Endothelial cell of umbilical vein (primary cell): ENCODE measurements around the gene RDH13. TPM values are rescaled to one million over a fixed set of nuclear protein-coding genes. Genes with fewer than 3 reads are reported as not detected.

Experiments used
- BruUV-seq: library from RNA; stranded (reverse); fragments of 400-500 nt; replicated peaks from 2 replicates; lab custom pipeline; 2021; lab: Mats Ljungman, UMichigan
- CTCF ChIA-PET: fragments of 300-600, 350-600 bp; sonication (Branson Sonifier 250); formaldehyde crosslinking; loops from one replicate; lab custom pipeline; 2021; ENCODE audit warnings: antibody characterized with exemption, inconsistent platforms; lab: Charles Lee
- POLR2A ChIA-PET: fragments of 300-600, 350-600 bp; sonication (Branson Sonifier 250); formaldehyde crosslinking; loops from one replicate; lab custom pipeline; 2021; ENCODE audit warnings: antibody characterized with exemption, inconsistent platforms; lab: Charles Lee
- DNase-seq: peaks from one replicate; pipeline ENCODE4 v3.0.0-alpha.2; 2011; ENCODE audit warnings: low read depth, low spot score
- FAIRE-seq: peaks from 2 replicates; lab custom pipeline; 2011; peaks lifted over from hg19 to GRCh38; lab: Jason Lieb, UNC
- H2AFZ ChIP-seq: 2 replicates; pipeline ENCODE4 v1.6.0; 2012; ENCODE audit warnings: low read depth, low read length, control low read depth, inconsistent platforms
- H3K27ac ChIP-seq: 2 replicates; pipeline ENCODE4 v1.5.1; 2011; ENCODE audit warnings: low read depth, mild to moderate bottlenecking, control low read depth, low read length, moderate library complexity; ENCODE audit not compliant: insufficient read depth
- H3K27me3 ChIP-seq, 2 experiments: 2 replicates each; pipeline versions ENCODE4 v1.6.0 to v1.6.1; 2011; ENCODE audit warnings: low read length in 2 of 2, mixed read lengths in 1 of 2; ENCODE audit not compliant: control insufficient read depth in 2 of 2, insufficient read depth in 2 of 2
- H3K36me3 ChIP-seq, 2 experiments: 2 replicates in 1 of 2; 3 replicates in 1 of 2; pipeline ENCODE4 v1.5.1; 2011; ENCODE audit warnings: low read length in 2 of 2, mild to moderate bottlenecking in 1 of 2, moderate library complexity in 1 of 2; ENCODE audit not compliant: control insufficient read depth in 2 of 2, insufficient read depth in 2 of 2; ENCODE audit errors: extremely low read depth in 1 of 2
- H3K4me1 ChIP-seq: 3 replicates; pipeline ENCODE4 v1.5.1; 2011; ENCODE audit warnings: mild to moderate bottlenecking, low read length; ENCODE audit not compliant: control insufficient read depth, insufficient read depth; ENCODE audit errors: extremely low read depth
- H3K4me2 ChIP-seq: 2 replicates; pipeline ENCODE4 v1.6.1; 2011; ENCODE audit warnings: low read length, control low read depth, mixed read lengths; ENCODE audit not compliant: insufficient read depth
- H3K4me3 ChIP-seq, 3 experiments: fragments of 200-600 bp in 1 of 3; sonication (generic), shearing (Covaris generic) in 1 of 3; replicated peaks in 1 of 3; 2 replicates each; pipeline ENCODE4 v1.5.1; 2011 to 2016; ENCODE audit warnings: control low read depth in 3 of 3, low read length in 3 of 3, mild to moderate bottlenecking in 2 of 3, inconsistent platforms in 1 of 3, low read depth in 1 of 3, moderate library complexity in 1 of 3; ENCODE audit not compliant: insufficient read depth in 1 of 3
- H3K79me2 ChIP-seq: 2 replicates; pipeline ENCODE4 v1.6.0; 2012; ENCODE audit warnings: low read length, inconsistent platforms; ENCODE audit not compliant: control insufficient read depth, insufficient read depth
- H3K9ac ChIP-seq: replicated peaks from 2 replicates; pipeline ENCODE3; 2011; ENCODE audit warnings: low read length, control low read depth; ENCODE audit not compliant: insufficient read depth; ENCODE audit errors: extremely low read depth
- H3K9me1 ChIP-seq: replicated peaks from 3 replicates; pipeline ENCODE4 v1.6.0; 2011; ENCODE audit warnings: mild to moderate bottlenecking, low read length; ENCODE audit not compliant: control insufficient read depth, insufficient read depth; ENCODE audit errors: extremely low read depth
- H3K9me3 ChIP-seq: replicated peaks from 2 replicates; pipeline ENCODE4 v1.5.1; 2012; ENCODE audit warnings: low read length, inconsistent platforms; ENCODE audit not compliant: control insufficient read depth, insufficient read depth
- H4K20me1 ChIP-seq: replicated peaks from 2 replicates; pipeline ENCODE3; 2011; ENCODE audit warnings: mild to moderate bottlenecking, low read length; ENCODE audit not compliant: control insufficient read depth, insufficient read depth; ENCODE audit errors: extremely low read depth
- CTCF ChIP-seq, 2 donors: IDR thresholded peaks; 1 replicate in 1 of 2; 2 replicates in 1 of 2; pipeline ENCODE4 v1.5.1; 2011; ENCODE audit warnings: low read length in 2 of 2, mild to moderate bottlenecking in 2 of 2, moderate library complexity in 2 of 2, control low read depth in 1 of 2, inconsistent platforms in 1 of 2, low read depth in 1 of 2; ENCODE audit not compliant: insufficient read depth in 1 of 2; ENCODE audit errors: extremely low read depth in 1 of 2
- EZH2 ChIP-seq: IDR thresholded peaks from 2 replicates; pipeline ENCODE4 v1.6.1; 2012; ENCODE audit warnings: borderline replicate concordance, low read depth, mild to moderate bottlenecking, moderate library complexity, low read length, inconsistent platforms; ENCODE audit not compliant: severe bottlenecking
- FOS ChIP-seq: IDR thresholded peaks from 2 replicates; pipeline ENCODE4 v1.6.1; 2011; ENCODE audit warnings: mild to moderate bottlenecking, low read length, moderate library complexity, borderline replicate concordance; ENCODE audit not compliant: insufficient read depth
- GATA2 ChIP-seq: IDR thresholded peaks from 2 replicates; pipeline ENCODE4 v1.7.0; 2011; ENCODE audit warnings: low read depth, mild to moderate bottlenecking, moderate library complexity, mixed read lengths, low read length; ENCODE audit not compliant: insufficient read length, insufficient read depth
- JUN ChIP-seq: IDR thresholded peaks from 2 replicates; pipeline ENCODE4 v1.6.1; 2011; ENCODE audit warnings: borderline replicate concordance, low read depth; ENCODE audit not compliant: insufficient read length, insufficient read depth
- MAX ChIP-seq: IDR thresholded peaks from 2 replicates; pipeline ENCODE4 v1.6.1; 2011; ENCODE audit not compliant: insufficient read depth, insufficient read length
- MYC ChIP-seq: IDR thresholded peaks from one replicate; pipeline ENCODE4 v1.6.1; 2011; ENCODE audit warnings: mild to moderate bottlenecking, low read depth, low read length
- POLR2AphosphoS5 ChIP-seq: IDR thresholded peaks from 2 replicates; pipeline ENCODE4 v1.6.1; 2012; ENCODE audit warnings: low read depth, mild to moderate bottlenecking, control low read depth, low read length, moderate library complexity; ENCODE audit not compliant: insufficient read depth
- dilution Hi-C: fragments of 300-500 bp; cut with MboI; formaldehyde crosslinking; loops from one replicate; pipeline ENCODE4 v1.15.0; 2019; ENCODE audit warnings: low sequenced_read_pairs; ENCODE audit not compliant: extremely low pct_ligation_motif_present
- intact Hi-C: fragments of 100-400 bp; cut with micrococcal nuclease; formaldehyde crosslinking; loops from one replicate; pipeline ENCODE4 v1.10.0; 2022
- polyA plus RNA-seq, 4 experiments: library from polyadenylated mRNA; depleted of rRNA in 3 of 4; stranded (reverse) in 3 of 4; unstranded in 1 of 4; fragments of >200 nt; gene quantifications; 2 replicates each; pipeline versions ENCODE4 v1.2.1 to v1.2.3, GENCODE V29; 2011 to 2012; ENCODE audit warnings: missing spikeins in 1 of 4
- total RNA-seq: library from RNA; stranded (reverse); gene quantifications from 2 replicates; pipeline ENCODE4 v1.2.3, GENCODE V29; 2021

RDH13 gene
- total and polyA plus RNA-seq, 2 donors (not counting 3 experiments of a cell fraction or from before 2014, with no cell fraction given): 8.7 to 19.6 TPM

- no peaks in the 10 kb centered on the region for H3K9me1 ChIP-seq
- intact Hi-C loops: no loop called here
- FAIRE-seq (no peak), DNase-seq (no peak)
- CTCF ChIA-PET: interaction anchor here (0.6 to 1.1 kb wide), 2 partner anchors 8 to 11 kb away, joined by 3 read pairs; no protein-coding TSS in a partner anchor
- BruUV-seq: no TSS peak
- dilution Hi-C loops: no loop called here
- TF ChIP-seq GATA2 (no peak), FOS (no peak), EZH2 (no peak)
- H3K4me2 ChIP-seq: no peak overlapping the region
- no peaks in the 10 kb centered on the region for H4K20me1 ChIP-seq
- no peak overlapping the region for H2AFZ ChIP-seq
- H3K27me3 ChIP-seq: no peaks in the 10 kb centered on the region
- H3K4me3 ChIP-seq: no peak overlapping the region
- peaks cover 2 to 38% of the 10 kb centered on the region in 2 experiments for H3K36me3 ChIP-seq
- H3K79me2 ChIP-seq: no peaks in the 10 kb centered on the region
- no peaks in the 10 kb centered on the region for H3K4me1 ChIP-seq
- H3K27ac ChIP-seq: no peak overlapping the region
- no peak overlapping the region for H3K9ac ChIP-seq
- POLR2A ChIA-PET: no interaction called here
- H3K9me3 ChIP-seq: no peaks in the 10 kb centered on the region
Observed at GRCh38 chr19:55095260-55096060, 32.5 kb upstream of the RDH13 start.

- ChIA-PET CTCF (no interaction called here), POLR2A (no interaction called here)
- Histone ChIP-seq H3K9me3 (no peaks in the 10 kb centered on the region), H3K27me3 (no peaks in the 10 kb centered on the region), H3K4me3 (no peak overlapping the region), H4K20me1 (no peaks in the 10 kb centered on the region), H3K9ac (no peak overlapping the region), H3K27ac (no peak overlapping the region), H3K79me2 (no peaks in the 10 kb centered on the region), H3K4me2 (no peak overlapping the region), H3K4me1 (no peaks in the 10 kb centered on the region), H3K9me1 (no peaks in the 10 kb centered on the region), H3K36me3 (peaks cover 2 to 33% of the 10 kb centered on the region in 2 experiments), H2AFZ (no peak overlapping the region)
- dilution Hi-C loops (no loop called here), intact Hi-C loops (no loop called here)
- FAIRE-seq (no peak), DNase-seq (no peak)
- BruUV-seq: no TSS peak
- no peak for TF ChIP-seq MYC
- no peak for TF ChIP-seq POLR2AphosphoS5
- no peak for TF ChIP-seq GATA2
- TF ChIP-seq FOS: no peak
- TF ChIP-seq JUN: no peak
- no peak for TF ChIP-seq EZH2
- no peak for TF ChIP-seq MAX
- no peak for TF ChIP-seq CTCF (IDR thresholded peaks at IDR 0.05; ENCODE audit: extremely low read depth in 1 of 2, insufficient read depth in 1 of 2, low read depth in 1 of 2, low read length in 2 of 2)
Observed at GRCh38 chr19:55094456-55095259, 31.7 kb upstream of the RDH13 start.
